G401.6 (cell line): ENCODE data around the gene NOA1.

Experiments
- FAIRE-seq: peaks from 2 replicates; lab custom pipeline; 2012; peaks lifted over from hg19 to GRCh38; lab: Jason Lieb, UNC

NOA1 gene

GRCh38 chr4:56977321-56978012, at the start of gene NOA1:
Gene NOA1, minus strand, starts transcription at chr4:56977606. Its CDS starts 21 bp downstream, at chr4:56977585.
- peak; percentile 98 for FAIRE-seq

GRCh38 chr4:57023104-57023503, 45.7 kb upstream of the NOA1 start:
- no peak for FAIRE-seq

DNA sequence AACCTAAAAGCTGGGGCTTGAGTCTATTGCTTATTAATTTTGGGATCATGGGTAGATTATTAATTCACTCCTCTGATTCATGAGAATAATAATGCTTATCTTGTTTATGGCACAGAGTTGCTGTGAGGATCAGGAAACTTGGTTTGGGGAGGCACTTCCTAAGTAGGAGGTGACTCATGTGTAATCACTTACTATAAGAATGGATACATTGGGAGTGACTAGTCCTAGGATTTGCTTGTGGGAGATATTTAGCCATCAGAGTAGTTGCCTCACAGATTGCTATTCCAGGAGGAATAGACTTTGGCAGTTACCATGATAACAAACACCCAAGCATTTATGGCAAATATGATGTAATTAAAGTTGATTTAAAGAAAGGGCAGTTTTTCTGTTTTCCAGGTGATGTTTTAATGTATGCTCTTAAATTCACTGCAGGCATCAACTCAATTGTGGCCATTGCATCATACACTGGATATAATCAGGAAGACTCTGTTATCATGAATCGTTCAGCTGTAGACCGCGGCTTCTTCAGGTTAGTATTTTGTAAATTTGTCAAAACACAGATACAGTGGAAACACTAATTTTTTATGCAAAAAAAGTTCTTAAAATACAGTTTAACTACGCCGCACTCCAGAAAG, 43.2 kb upstream of the NOA1 start:
- no peak for FAIRE-seq

DNA sequence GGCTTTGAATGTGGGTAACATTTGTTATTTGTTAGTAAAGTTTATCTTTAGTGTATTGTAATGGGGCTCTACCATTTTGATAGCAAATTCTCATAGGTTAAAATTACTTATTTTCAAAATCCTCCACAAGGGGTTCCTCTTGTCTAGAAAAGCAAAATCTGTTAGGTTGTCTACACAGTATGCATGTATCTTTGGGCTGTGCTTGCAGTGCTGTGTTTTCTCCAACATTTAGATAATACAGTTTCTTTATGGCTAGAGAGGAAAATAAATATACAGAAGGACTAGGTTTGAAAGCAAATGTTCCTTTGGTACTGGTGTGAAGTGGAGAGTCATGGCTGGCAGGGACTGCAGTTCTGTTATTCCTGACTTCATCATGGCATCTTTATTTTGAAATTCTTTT, 41.6 kb upstream of the NOA1 start:
- peak; percentile 76 for FAIRE-seq

GRCh38 chr4:57013543-57014120, 36.2 kb upstream of the NOA1 start:
- FAIRE-seq: no peak

DNA sequence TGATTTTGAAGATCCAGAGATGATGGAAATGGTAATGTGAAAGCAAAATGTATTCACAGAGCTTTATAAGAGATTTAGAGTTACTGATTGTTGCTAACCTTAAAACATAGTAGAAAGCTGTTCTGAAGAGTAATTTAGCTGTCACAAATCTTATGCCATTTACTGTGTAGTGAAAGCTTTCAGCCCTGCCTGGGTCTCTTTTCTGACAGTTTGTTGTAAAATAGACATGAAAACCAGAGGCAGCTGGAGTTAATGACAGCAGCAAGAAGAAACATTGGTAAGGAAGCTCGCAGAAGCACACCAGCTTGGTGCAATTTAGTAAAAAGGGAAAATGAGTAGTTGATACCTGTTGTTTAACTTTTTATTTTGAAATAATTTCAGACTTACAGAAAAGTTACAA, 22.3 kb upstream of the NOA1 start:
- no peak for FAIRE-seq

GRCh38 chr4:56995525-56995924, 18.1 kb upstream of the NOA1 start:
- no peak for FAIRE-seq

GRCh38 chr4:56990109-56990905, 12.9 kb upstream of the NOA1 start:
- FAIRE-seq: no peak

- no peak for FAIRE-seq
Observed at GRCh38 chr4:56986952-56987351, 9.5 kb upstream of the NOA1 start.

GRCh38 chr4:56986192-56986591, 8.8 kb upstream of the NOA1 start:
- peak; percentile 21 for FAIRE-seq

DNA sequence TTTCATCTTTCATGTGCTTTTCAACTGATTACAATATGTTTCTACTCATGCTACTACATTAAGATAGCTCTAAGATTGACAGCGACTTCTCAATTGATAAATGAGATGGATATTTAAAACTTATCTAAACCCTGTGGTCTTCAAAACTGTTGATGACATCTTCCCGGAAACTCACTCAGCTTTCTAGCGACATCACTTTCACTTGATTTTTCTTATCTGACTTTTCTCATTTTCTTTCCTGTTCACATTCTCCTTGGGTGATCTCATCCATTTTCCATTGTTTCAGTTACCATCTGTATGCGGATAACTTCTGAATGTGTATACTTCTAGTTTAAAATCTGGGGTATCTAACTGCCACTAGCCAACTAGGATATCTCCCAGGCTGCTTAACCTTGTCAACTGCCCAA, 4.4 kb upstream of the NOA1 start:
- FAIRE-seq: no peak

DNA sequence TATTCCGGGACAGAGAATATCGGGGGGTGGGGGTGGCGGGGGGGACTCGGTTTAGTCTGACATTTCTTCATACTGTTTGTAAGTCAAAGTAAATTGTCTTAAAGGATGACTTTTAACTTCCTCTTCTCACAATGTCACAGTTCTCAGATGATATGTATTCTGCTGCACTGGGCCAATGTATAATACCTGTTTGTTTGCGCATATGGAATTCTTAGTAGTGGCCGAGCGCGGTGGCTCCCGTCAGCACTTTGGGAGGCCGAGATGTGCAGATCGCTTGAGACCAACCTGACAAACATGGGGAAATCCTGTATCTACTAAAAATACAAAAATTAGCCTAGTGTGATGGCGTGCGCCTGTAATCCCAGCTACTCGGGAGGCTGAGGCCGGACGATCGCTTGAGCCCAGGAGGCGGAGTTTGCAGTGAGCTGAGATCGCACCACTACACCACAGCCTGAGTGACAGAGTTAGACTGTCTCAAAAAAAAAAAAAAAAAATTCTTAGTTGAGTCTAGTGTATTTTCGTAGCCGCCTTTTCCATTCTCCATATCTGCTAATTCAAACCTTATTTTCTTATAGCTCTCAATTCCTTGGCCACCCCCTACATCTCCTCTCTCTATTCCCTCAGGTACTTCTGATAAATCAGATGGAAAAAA, 2.1 kb upstream of the NOA1 start:
- no peak for FAIRE-seq

GRCh38 chr4:56978750-56979303, 1.4 kb upstream of the NOA1 start, which contains the start of gene POLR2B:
Gene POLR2B, plus strand, starts transcription at chr4:56978896. Its CDS starts 90 bp downstream, at chr4:56978986.
- peak; percentile 95 for FAIRE-seq

DNA sequence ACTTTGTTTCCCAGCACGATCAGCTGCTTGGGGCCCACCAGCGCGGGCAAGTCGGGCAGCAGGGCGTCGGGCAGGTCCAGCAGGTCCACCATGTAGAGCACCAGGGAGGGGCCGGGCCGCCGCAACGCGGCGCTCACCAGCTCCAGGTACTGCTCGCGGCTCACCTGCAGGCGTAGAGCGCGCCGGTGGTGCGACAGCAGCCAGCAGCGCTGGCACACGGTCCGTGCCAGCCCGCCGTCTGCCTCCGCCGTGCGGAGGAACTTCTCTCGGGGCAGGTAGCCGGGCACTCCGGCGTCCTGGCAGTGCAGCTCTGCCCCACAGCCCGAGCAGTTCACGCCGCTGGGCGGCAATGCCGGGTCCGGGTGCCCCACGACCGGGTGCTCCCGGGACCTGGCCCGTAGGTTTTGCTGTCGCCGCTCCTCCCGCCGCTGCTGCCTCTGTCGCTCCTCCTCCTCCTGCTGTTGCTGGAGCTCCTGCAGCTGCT, 527 bp downstream of the NOA1 start:
- no peak for FAIRE-seq

DNA sequence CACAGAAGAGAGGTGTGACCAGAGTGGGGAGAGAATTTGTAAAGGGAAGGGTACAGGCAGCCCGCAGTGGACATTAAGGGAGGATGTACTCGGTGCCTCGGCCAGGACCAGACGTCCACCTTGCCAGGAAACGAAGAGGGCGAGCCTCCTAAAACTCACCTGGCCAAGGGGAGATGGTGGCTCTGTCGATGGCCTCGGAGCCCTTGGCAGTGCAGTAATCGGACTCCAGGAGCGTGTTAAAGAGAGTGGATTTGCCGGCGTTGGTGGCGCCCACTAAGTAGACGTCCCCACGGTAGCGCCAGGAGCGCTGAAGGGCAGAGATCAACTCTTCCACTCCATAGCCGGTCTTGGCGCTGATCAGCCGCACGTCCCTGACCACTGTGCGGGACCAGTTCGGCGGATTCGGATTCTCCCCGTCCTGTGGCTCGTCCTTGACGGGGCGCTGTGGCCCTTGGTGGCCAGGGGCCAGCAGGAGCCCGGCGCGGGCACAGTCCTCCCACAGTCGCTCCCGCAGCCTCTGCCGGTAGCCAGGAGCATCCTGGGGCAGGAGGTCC, 1.0 kb downstream of the NOA1 start:
- no peak for FAIRE-seq

- FAIRE-seq: no peak
Observed at GRCh38 chr4:56973336-56973735, 4.1 kb downstream of the NOA1 start.

GRCh38 chr4:56972809-56973208, 4.6 kb downstream of the NOA1 start:
- no peak for FAIRE-seq

DNA sequence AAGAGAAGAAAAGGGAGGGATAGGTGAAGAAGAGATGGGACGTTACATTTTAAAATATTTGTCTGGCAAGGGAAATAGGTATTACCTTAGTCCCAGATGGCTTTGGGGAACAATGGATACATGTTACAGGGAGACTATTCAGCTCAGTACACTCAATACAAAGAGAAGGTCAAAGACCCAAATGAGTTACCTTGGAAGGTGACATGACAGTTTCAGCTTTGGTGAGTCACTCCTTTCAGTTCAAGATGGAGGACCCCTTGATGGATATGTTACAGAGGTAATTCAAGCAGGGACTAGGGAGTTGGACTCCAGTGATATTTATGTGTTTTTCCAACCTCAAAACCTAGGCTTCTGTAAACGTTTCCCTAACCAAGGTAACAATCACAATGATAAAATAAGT, 5.0 kb downstream of the NOA1 start:
- no peak for FAIRE-seq

GRCh38 chr4:56971383-56971782, 6.0 kb downstream of the NOA1 start:
- no peak for FAIRE-seq

DNA sequence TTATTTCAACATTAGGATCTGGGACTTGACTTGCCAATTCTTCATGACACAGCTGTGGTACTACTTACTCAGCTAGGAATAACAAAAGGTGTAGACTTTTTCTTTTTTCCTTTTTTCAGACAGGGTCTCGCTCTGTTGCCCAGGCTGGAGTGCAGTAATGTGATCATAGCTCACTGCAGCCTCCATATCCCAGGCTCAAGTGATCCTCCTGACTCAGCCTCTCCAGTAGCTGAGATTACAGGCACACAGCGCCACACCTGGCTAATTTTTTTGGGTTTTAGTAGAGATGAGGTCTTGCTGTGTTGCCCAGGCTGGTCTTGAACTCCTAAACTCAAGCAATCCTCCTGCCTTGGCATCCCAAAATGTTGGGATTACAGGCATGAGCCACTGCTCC, 16.3 kb downstream of the NOA1 start:
- no peak for FAIRE-seq

DNA sequence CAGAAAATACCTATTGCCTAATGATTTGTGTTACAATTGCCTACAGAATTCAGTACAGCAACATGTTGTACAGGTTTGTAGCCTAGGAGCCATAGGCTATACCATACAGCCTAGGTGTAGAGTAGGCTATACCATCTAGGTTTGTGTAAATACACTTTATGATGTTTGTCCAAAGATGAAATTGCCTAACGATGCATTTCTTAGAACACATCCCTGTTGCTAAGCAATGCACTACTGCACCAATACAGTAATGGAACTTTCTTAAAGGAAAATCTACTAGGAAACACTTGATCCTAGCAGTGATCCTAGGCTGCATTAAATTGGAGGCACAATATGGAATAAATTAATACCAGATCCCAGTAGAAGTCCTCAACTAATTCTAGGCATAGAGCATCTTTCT, 18.3 kb downstream of the NOA1 start:
- no peak for FAIRE-seq

GRCh38 chr4:56958111-56958517, 19.3 kb downstream of the NOA1 start:
- no peak for FAIRE-seq
